Stimulated activated CD4-positive, alpha-beta T cell treated with anti-CD3 and anti-CD28 coated beads, Interleukin-4, amount 100 ng/mL, for 24 hours (primary cell): ENCODE results near the gene HMG20B.

Source experiments
- DNase-seq: peaks from one replicate; pipeline ENCODE4 v3.0.0-alpha.2; 2020

Gene HMG20B

GRCh38 chr19:3537438-3538240, 35.1 kb upstream of the HMG20B start:
- no peak for DNase-seq

GRCh38 chr19:3538258-3538929, 34.4 kb upstream of the HMG20B start:
- no peak for DNase-seq

GRCh38 chr19:3538965-3539755, 33.6 kb upstream of the HMG20B start, which contains the start of gene TEKTIP1:
TEKTIP1 (plus strand) TSS chr19:3539174; CDS start chr19:3539178, 4 bp downstream.
- no peak for DNase-seq

- no peak for DNase-seq
These were observed 33.0 kb upstream of the HMG20B start for GRCh38 chr19:3539756-3540118.

- DNase-seq = no peak
These were observed 29.3 kb upstream of the HMG20B start for GRCh38 chr19:3543150-3544057.

- DNase-seq = no peak
These were observed 28.7 kb upstream of the HMG20B start for GRCh38 chr19:3544058-3544376.

GRCh38 chr19:3544742-3545668, 27.7 kb upstream of the HMG20B start:
- peak; percentile 83 for DNase-seq

- no peak for DNase-seq
These were observed 27.1 kb upstream of the HMG20B start for GRCh38 chr19:3545669-3546034.

- no peak for DNase-seq
These were observed 26.6 kb upstream of the HMG20B start for GRCh38 chr19:3546119-3546518.

- peak; percentile 39 for DNase-seq
These were observed 25.4 kb upstream of the HMG20B start for GRCh38 chr19:3547301-3547731.

GRCh38 chr19:3547767-3548282, 24.9 kb upstream of the HMG20B start:
- no peak for DNase-seq

- no peak for DNase-seq
These were observed 24.1 kb upstream of the HMG20B start for GRCh38 chr19:3548606-3549005.

- no peak for DNase-seq
These were observed 22.9 kb upstream of the HMG20B start for GRCh38 chr19:3549816-3550215.

GRCh38 chr19:3550947-3551791, 21.6 kb upstream of the HMG20B start:
- no peak for DNase-seq

- DNase-seq = no peak
These were observed 21.0 kb upstream of the HMG20B start for GRCh38 chr19:3551792-3552095.

GRCh38 chr19:3554254-3555083, 18.3 kb upstream of the HMG20B start:
- DNase-seq = peak; percentile 39

GRCh38 chr19:3555653-3556422, 16.9 kb upstream of the HMG20B start:
- no peak for DNase-seq

- DNase-seq = no peak
These were observed 16.2 kb upstream of the HMG20B start for GRCh38 chr19:3556423-3556977.
